HL-60 (cell line): ENCODE data around the gene DENND1A.
A peak's percentile ranks its signal among the peaks of the same experiment; 100 is the strongest.

Source experiments
- DNase-seq, 2 experiments: peaks; one replicate each; pipeline ENCODE4 v3.0.0-alpha.2; 2010 to 2020; ENCODE audit warnings: low read depth in 1 of 2, low spot score in 1 of 2
- H3K27ac ChIP-seq: fragments of 250-450 bp; sonication (Bioruptor Pico); replicated peaks from 2 replicates; pipeline ENCODE4 v1.5.1; 2020; ENCODE audit warnings: mild to moderate bottlenecking, moderate library complexity
- H3K27me3 ChIP-seq: fragments of 250-450 bp; sonication (Bioruptor Pico); 2 replicates; pipeline ENCODE4 v1.5.1; 2021; ENCODE audit warnings: mild to moderate bottlenecking, moderate library complexity; ENCODE audit not compliant: insufficient read depth, poor library complexity, severe bottlenecking
- H3K4me3 ChIP-seq: replicated peaks from 2 replicates; pipeline ENCODE4 v1.5.1; 2011; ENCODE audit warnings: mild to moderate bottlenecking, control low read depth, low read length; ENCODE audit not compliant: insufficient read depth
- CTCF ChIP-seq: IDR thresholded peaks from one replicate; pipeline ENCODE4 v1.5.1; 2011; ENCODE audit warnings: low read length, control low read depth, inconsistent platforms; ENCODE audit not compliant: insufficient read depth
- GABPA ChIP-seq: IDR thresholded peaks from 2 replicates; pipeline ENCODE4 v1.6.1; 2012; ENCODE audit warnings: low read depth
- POLR2AphosphoS5 ChIP-seq: IDR thresholded peaks from 2 replicates; pipeline ENCODE4 v1.6.1; 2012; ENCODE audit warnings: low read depth
- REST ChIP-seq: IDR thresholded peaks from 2 replicates; pipeline ENCODE4 v1.6.1; 2012; ENCODE audit warnings: low read depth; ENCODE audit not compliant: insufficient replicate concordance
- SPI1 ChIP-seq: IDR thresholded peaks from 2 replicates; pipeline ENCODE4 v1.6.1; 2012; ENCODE audit warnings: low read depth, mild to moderate bottlenecking, borderline replicate concordance

Gene DENND1A

GRCh38 chr9:123823194-123823947 is 106.6 kb downstream of the DENND1A start:
- DNase-seq = no peak
- no peak overlapping the region for H3K27ac ChIP-seq
- no peak for TF ChIP-seq POLR2AphosphoS5
- TF ChIP-seq SPI1 = no peak
- TF ChIP-seq REST = no peak
- TF ChIP-seq CTCF = no peak
- TF ChIP-seq GABPA = no peak

GRCh38 chr9:123821619-123822018 is 108.3 kb downstream of the DENND1A start:
- no peaks in the 10 kb centered on the region for H3K27me3 ChIP-seq
- TF ChIP-seq REST (no peak), CTCF (no peak), POLR2AphosphoS5 (no peak), GABPA (no peak)
- no peak overlapping the region for H3K4me3 ChIP-seq
- no peak for DNase-seq
- no peak overlapping the region for H3K27ac ChIP-seq

More at GRCh38 chr9:123823194-123823947, 106.6 kb downstream of the DENND1A start:
- Histone ChIP-seq H3K4me3 (no peak overlapping the region), H3K27me3 (no peaks in the 10 kb centered on the region)

- Histone ChIP-seq H3K27me3 (no peaks in the 10 kb centered on the region), H3K4me3 (no peak overlapping the region), H3K27ac (no peak overlapping the region)
- DNase-seq = peak in 1 of 2 experiments; percentile 25
- TF ChIP-seq SPI1 = no peak
- TF ChIP-seq POLR2AphosphoS5 = no peak
- no peak for TF ChIP-seq REST
- no peak for TF ChIP-seq CTCF
- TF ChIP-seq GABPA = no peak
Observed at GRCh38 chr9:123820139-123820538, 109.8 kb downstream of the DENND1A start.
